Upper lobe of right lung (tissue), 1 donor: Measurements from ENCODE around the gene LRRD1. TPM values are rescaled to one million over a fixed set of nuclear protein-coding genes. Genes with fewer than 3 reads are reported as not detected.
A peak's percentile ranks its signal among the peaks of the same experiment; 100 is the strongest.

ENCODE experiments used
- ATAC-seq: fragments of 200-7000 bp; cut with Tn5 transposase; one replicate; pipeline ENCODE4 v1.9.1; 2020; ENCODE audit warnings: mild to moderate bottlenecking, moderate library complexity
- DNase-seq: peaks from one replicate; pipeline ENCODE4 v3.0.0-alpha.2; 2020
- H3K27ac ChIP-seq: fragments of 200-600 bp; one replicate; pipeline ENCODE4 v1.8.0; 2022
- H3K27me3 ChIP-seq: fragments of 200-600 bp; one replicate; pipeline ENCODE4 v1.8.0; 2022; ENCODE audit warnings: mild to moderate bottlenecking
- H3K36me3 ChIP-seq: fragments of 200-600 bp; one replicate; pipeline ENCODE4 v1.8.0; 2022
- H3K4me1 ChIP-seq: fragments of 200-600 bp; one replicate; pipeline ENCODE4 v1.8.0; 2022
- H3K4me3 ChIP-seq: fragments of 200-600 bp; one replicate; pipeline ENCODE4 v1.8.0; 2022; ENCODE audit warnings: mild to moderate bottlenecking
- H3K9me3 ChIP-seq: fragments of 200-600 bp; one replicate; pipeline ENCODE4 v1.8.0; 2022
- CTCF ChIP-seq: fragments of 200-600 bp; IDR thresholded peaks from one replicate; pipeline ENCODE4 v1.8.0; 2022; ENCODE audit warnings: antibody characterized with exemption
- intact Hi-C: fragments of 100-400 bp; cut with DNase I; formaldehyde crosslinking; loops from one replicate; pipeline ENCODE4 v1.11.0; 2022
- microRNA-seq: library from miRNA; unstranded; fragments of <30 nt; microRNA quantifications from one replicate; pipeline ENCODE4 v1.2.0, GENCODE V29; 2020; ENCODE audit warnings: borderline microRNAs expressed
- total RNA-seq: library from RNA; stranded (reverse); fragmentation: NEBNext Ultra II Directional; extraction: Animal tissue kit (Norgen Biotek cat#: 25700); gene quantifications from one replicate; pipeline ENCODE4 v1.2.1, GENCODE V29; 2021
- donor health status: DM: no; HTN: yes; CAD: no; lungs with severe emphysema.

Gene LRRD1
- total RNA-seq, 1 donor from 2014 or later: not detected

- no peak overlapping the region for H3K27ac ChIP-seq
- H3K4me1 ChIP-seq: no peaks in the 10 kb centered on the region
- TF ChIP-seq CTCF: no peak
- intact Hi-C loops: no loop called here
- no peak overlapping the region for H3K4me3 ChIP-seq
- H3K9me3 ChIP-seq: no peaks in the 10 kb centered on the region
- H3K36me3 ChIP-seq: peaks cover 90% of the 10 kb centered on the region
- no peak for DNase-seq
- no peaks in the 10 kb centered on the region for H3K27me3 ChIP-seq
- ATAC-seq: no peak
Measured at GRCh38 chr7:92100534-92100933, 78.4 kb downstream of the LRRD1 start.

GRCh38 chr7:92095380-92095779, 83.6 kb downstream of the LRRD1 start:
- intact Hi-C loops: no loop called here
- ATAC-seq (peak; percentile 80), DNase-seq (no peak)
- no peaks in the 10 kb centered on the region for H3K9me3 ChIP-seq
- H3K27ac ChIP-seq: no peak overlapping the region
- no peaks in the 10 kb centered on the region for H3K27me3 ChIP-seq
- H3K4me3 ChIP-seq: no peak overlapping the region
- no peaks in the 10 kb centered on the region for H3K4me1 ChIP-seq
- TF ChIP-seq CTCF: no peak
- H3K36me3 ChIP-seq: peaks cover 86% of the 10 kb centered on the region

Small RNAs within 50 kb of the gene (microRNA-seq; reads per million reads assigned to microRNA genes)
- gene MIR1285-1: not detected

Other genes starting within 250 kb of the LRRD1 start
- gene AKAP9, start 238.3 kb downstream of the LRRD1 start, total RNA-seq: 85.3 TPM
- gene CYP51A1, start 44.7 kb downstream of the LRRD1 start, total RNA-seq: 175 TPM
- gene KRIT1, start 66.8 kb upstream of the LRRD1 start, total RNA-seq: 37.7 TPM
- 50.1 TPM for gene ANKIB1, start 66.8 kb upstream of the LRRD1 start, total RNA-seq